Bronchial epithelial cell (primary cell): ENCODE measurements around the gene CIITA. TPM values are rescaled to one million over a fixed set of nuclear protein-coding genes. Genes with fewer than 3 reads are reported as not detected.

Experiments used
- DNase-seq: peaks from one replicate; pipeline ENCODE4 v3.0.0-alpha.2; 2010; ENCODE audit warnings: low read depth
- FAIRE-seq: peaks from 2 replicates; lab custom pipeline; 2011; peaks lifted over from hg19 to GRCh38; lab: Jason Lieb, UNC
- H3K27me3 ChIP-seq: 2 replicates; pipeline ENCODE4 v1.5.1; 2011; ENCODE audit warnings: low read length; ENCODE audit not compliant: control insufficient read depth, insufficient read depth
- H3K36me3 ChIP-seq: 2 replicates; pipeline ENCODE4 v1.5.1; 2011; ENCODE audit warnings: low read length; ENCODE audit not compliant: control insufficient read depth, insufficient read depth
- H3K4me3 ChIP-seq: 2 replicates; pipeline ENCODE4 v1.5.1; 2011; ENCODE audit warnings: mild to moderate bottlenecking, low read depth, low read length, control low read depth
- CTCF ChIP-seq: IDR thresholded peaks from 2 replicates; pipeline ENCODE4 v1.5.1; 2011; ENCODE audit warnings: mild to moderate bottlenecking, moderate library complexity, low read length, control low read depth, inconsistent platforms; ENCODE audit not compliant: insufficient read depth, severe bottlenecking
- total RNA-seq: library from RNA; depleted of rRNA; stranded (reverse); fragments of >200 nt; gene quantifications from 2 replicates; pipeline ENCODE4 v1.2.1, GENCODE V29; 2014

The CIITA gene
- total RNA-seq, 1 donor from 2014 or later, result not detected

- FAIRE-seq (no peak), DNase-seq (peak; percentile 18)
- Histone ChIP-seq H3K4me3 (peak overlapping the region; percentile 30), H3K27me3 (peaks cover 13% of the 10 kb centered on the region), H3K36me3 (no peaks in the 10 kb centered on the region)
- TF ChIP-seq CTCF, result no peak
These were observed 1.9 kb downstream of the CIITA start for GRCh38 chr16:10878644-10879501.

- Histone ChIP-seq H3K4me3 (no peak overlapping the region), H3K36me3 (no peaks in the 10 kb centered on the region), H3K27me3 (peaks cover 13% of the 10 kb centered on the region)
- FAIRE-seq (no peak), DNase-seq (no peak)
- TF ChIP-seq CTCF, result no peak
These were observed 2.9 kb downstream of the CIITA start for GRCh38 chr16:10879681-10880589.

GRCh38 chr16:10880594-10881452 lies 3.8 kb downstream of the CIITA start:
- no peak for DNase-seq
- H3K4me3 ChIP-seq, result no peak overlapping the region
- peaks cover 13% of the 10 kb centered on the region for H3K27me3 ChIP-seq

GRCh38 chr16:10881479-10882030 lies 4.6 kb downstream of the CIITA start:
- no peak for FAIRE-seq
- H3K4me3 ChIP-seq, result no peak overlapping the region

More at GRCh38 chr16:10880594-10881452, 3.8 kb downstream of the CIITA start:
- no peak for FAIRE-seq
- H3K36me3 ChIP-seq, result no peaks in the 10 kb centered on the region
- TF ChIP-seq CTCF, result no peak

More at GRCh38 chr16:10881479-10882030, 4.6 kb downstream of the CIITA start:
- Histone ChIP-seq H3K27me3 (peaks cover 13% of the 10 kb centered on the region), H3K36me3 (no peaks in the 10 kb centered on the region)
- DNase-seq, result no peak
- TF ChIP-seq CTCF, result no peak
